SU-DHL-6 (cell line): ENCODE results near the gene TOR4A.

Experiments
- H2AFZ ChIP-seq: fragments of 200-600 bp; sonication (generic); 2 replicates; pipeline ENCODE4 v1.6.1; 2014; ENCODE audit warnings: low read depth, mild to moderate bottlenecking, moderate library complexity, mixed read lengths, antibody characterized with exemption, low read length; ENCODE audit not compliant: severe bottlenecking
- H3F3A ChIP-seq: fragments of 200-600 bp; shearing (Covaris generic); 2 replicates; pipeline ENCODE4 v1.6.0; 2016; ENCODE audit warnings: antibody characterized with exemption, mild to moderate bottlenecking; ENCODE audit not compliant: insufficient read depth
- H3K27ac ChIP-seq: fragments of 200-600 bp; sonication (generic); 2 replicates; pipeline ENCODE4 v1.5.1; 2016; ENCODE audit warnings: low read depth, mild to moderate bottlenecking, low read length, moderate library complexity, mixed read lengths
- H3K27me3 ChIP-seq: fragments of 200-600 bp; sonication (generic), shearing (Covaris generic); 2 replicates; pipeline ENCODE4 v1.6.0; 2014; ENCODE audit warnings: mild to moderate bottlenecking, low read length
- H3K36me3 ChIP-seq: fragments of 200-600 bp; sonication (generic); 2 replicates; pipeline ENCODE4 v1.6.1; 2014; ENCODE audit warnings: mild to moderate bottlenecking, low read length, mixed read lengths
- H3K4me2 ChIP-seq: fragments of 300-600, 200-600 bp; shearing (Covaris generic), sonication (generic); 2 replicates; pipeline ENCODE4 v1.6.0; 2014; ENCODE audit warnings: low read length, low read depth, mild to moderate bottlenecking; ENCODE audit not compliant: poor library complexity, severe bottlenecking
- H3K4me3 ChIP-seq: fragments of 200-600 bp; sonication (generic); 2 replicates; pipeline ENCODE4 v1.5.1; 2014; ENCODE audit warnings: antibody characterized with exemption, low read length, mild to moderate bottlenecking, mixed read lengths; ENCODE audit not compliant: insufficient read depth, poor library complexity, severe bottlenecking
- H3K79me2 ChIP-seq: fragments of 200-600 bp; sonication (generic); 2 replicates; pipeline ENCODE4 v1.6.1; 2014; ENCODE audit warnings: mild to moderate bottlenecking, low read length, moderate library complexity; ENCODE audit not compliant: insufficient read depth
- H3K9ac ChIP-seq: fragments of 200-600 bp; sonication (generic); 2 replicates; pipeline ENCODE4 v1.7.0; 2014; ENCODE audit warnings: mild to moderate bottlenecking, low read length
- H3K9me2 ChIP-seq: fragments of 200-600 bp; sonication (generic); replicated peaks from 2 replicates; pipeline ENCODE4 v1.6.1; 2014; ENCODE audit warnings: low read length; ENCODE audit not compliant: insufficient read depth
- H3K9me3 ChIP-seq: fragments of 200-600 bp; sonication (generic); 2 replicates; pipeline ENCODE4 v1.6.1; 2014; ENCODE audit warnings: low read length, mixed read lengths; ENCODE audit not compliant: insufficient read depth
- H4K20me1 ChIP-seq: fragments of 200-600 bp; sonication (generic); 2 replicates; pipeline ENCODE4 v1.6.1; 2014; ENCODE audit warnings: low read depth, mild to moderate bottlenecking, antibody characterized with exemption, low read length, moderate library complexity, mixed read lengths
- EZH2phosphoT487 ChIP-seq: fragments of 200-600 bp; sonication (generic), shearing (Covaris generic); conservative IDR thresholded peaks from 2 replicates; pipeline ENCODE4 v1.6.1; 2018; ENCODE audit warnings: mild to moderate bottlenecking, antibody characterized with exemption, low read length, moderate library complexity, mixed read lengths
- TF ChIP-seq, protein P1 (sequence below): fragments of 200-600 bp; sonication (generic); IDR thresholded peaks from one replicate; pipeline ENCODE4 v1.5.1; 2017; ENCODE audit warnings: antibody characterized with exemption, mild to moderate bottlenecking, low read length, moderate library complexity; ENCODE audit not compliant: insufficient read depth, poor library complexity, severe bottlenecking

The TOR4A gene

DNA sequence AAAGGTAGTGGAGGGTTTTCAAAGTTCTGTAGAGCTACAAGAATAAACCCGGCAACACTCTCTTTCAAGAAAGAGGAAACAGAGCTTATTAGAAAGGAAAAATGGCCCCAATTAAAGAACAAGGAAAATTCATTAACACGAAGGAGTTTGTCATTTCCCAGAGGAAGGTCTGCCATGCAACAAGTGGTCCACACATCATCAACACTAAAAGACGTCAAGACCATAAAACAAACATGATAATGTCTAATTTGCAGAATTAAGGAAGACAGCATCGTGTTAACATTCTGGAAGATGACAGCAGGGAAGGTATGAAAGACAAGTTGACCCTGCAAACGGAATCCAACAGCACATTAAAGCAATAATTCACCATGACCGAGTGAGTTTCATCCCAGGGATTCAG, 53.2 kb downstream of the TOR4A start:
- H3K27me3 ChIP-seq, result no peaks in the 10 kb centered on the region
- H3F3A ChIP-seq, result no peaks in the 10 kb centered on the region
- no peak overlapping the region for H2AFZ ChIP-seq
- TF ChIP-seq EZH2phosphoT487, result no peak
- TF ChIP-seq, protein P1, sequence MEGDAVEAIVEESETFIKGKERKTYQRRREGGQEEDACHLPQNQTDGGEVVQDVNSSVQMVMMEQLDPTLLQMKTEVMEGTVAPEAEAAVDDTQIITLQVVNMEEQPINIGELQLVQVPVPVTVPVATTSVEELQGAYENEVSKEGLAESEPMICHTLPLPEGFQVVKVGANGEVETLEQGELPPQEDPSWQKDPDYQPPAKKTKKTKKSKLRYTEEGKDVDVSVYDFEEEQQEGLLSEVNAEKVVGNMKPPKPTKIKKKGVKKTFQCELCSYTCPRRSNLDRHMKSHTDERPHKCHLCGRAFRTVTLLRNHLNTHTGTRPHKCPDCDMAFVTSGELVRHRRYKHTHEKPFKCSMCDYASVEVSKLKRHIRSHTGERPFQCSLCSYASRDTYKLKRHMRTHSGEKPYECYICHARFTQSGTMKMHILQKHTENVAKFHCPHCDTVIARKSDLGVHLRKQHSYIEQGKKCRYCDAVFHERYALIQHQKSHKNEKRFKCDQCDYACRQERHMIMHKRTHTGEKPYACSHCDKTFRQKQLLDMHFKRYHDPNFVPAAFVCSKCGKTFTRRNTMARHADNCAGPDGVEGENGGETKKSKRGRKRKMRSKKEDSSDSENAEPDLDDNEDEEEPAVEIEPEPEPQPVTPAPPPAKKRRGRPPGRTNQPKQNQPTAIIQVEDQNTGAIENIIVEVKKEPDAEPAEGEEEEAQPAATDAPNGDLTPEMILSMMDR, result no peak
- no peaks in the 10 kb centered on the region for H3K9me3 ChIP-seq
- no peaks in the 10 kb centered on the region for H4K20me1 ChIP-seq
- H3K36me3 ChIP-seq, result no peaks in the 10 kb centered on the region
- H3K9me2 ChIP-seq, result no peaks in the 10 kb centered on the region
- no peak overlapping the region for H3K27ac ChIP-seq
- H3K4me3 ChIP-seq, result no peak overlapping the region
- H3K79me2 ChIP-seq, result no peaks in the 10 kb centered on the region
- no peak overlapping the region for H3K4me2 ChIP-seq
- H3K9ac ChIP-seq, result no peak overlapping the region

DNA sequence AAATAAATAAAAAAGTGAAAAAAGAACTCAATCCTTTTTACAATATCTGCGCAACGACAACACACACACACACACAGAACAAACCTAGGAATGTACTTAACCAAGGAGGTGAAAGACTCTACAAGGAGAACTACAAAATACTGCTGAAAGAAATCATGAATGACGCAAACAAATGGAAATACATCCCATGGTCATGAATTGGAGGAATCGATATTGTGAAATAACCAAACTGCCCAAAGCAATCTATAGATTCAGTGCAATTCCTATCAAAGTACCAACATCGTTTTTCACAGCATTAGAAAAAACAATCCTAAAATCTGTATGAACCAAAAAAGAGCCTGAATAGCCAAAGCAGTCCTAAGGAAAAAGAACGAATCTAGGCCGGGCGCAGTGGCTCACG, 54.4 kb downstream of the TOR4A start:
- no peak overlapping the region for H3K4me2 ChIP-seq
- no peaks in the 10 kb centered on the region for H3K79me2 ChIP-seq
- H3K27ac ChIP-seq, result no peak overlapping the region
- no peaks in the 10 kb centered on the region for H3K9me2 ChIP-seq
- no peaks in the 10 kb centered on the region for H4K20me1 ChIP-seq
- no peaks in the 10 kb centered on the region for H3K9me3 ChIP-seq
- H3K27me3 ChIP-seq, result no peaks in the 10 kb centered on the region
- H3F3A ChIP-seq, result no peaks in the 10 kb centered on the region
- no peaks in the 10 kb centered on the region for H3K36me3 ChIP-seq
- H2AFZ ChIP-seq, result no peak overlapping the region
- H3K9ac ChIP-seq, result no peak overlapping the region
- H3K4me3 ChIP-seq, result no peak overlapping the region
- TF ChIP-seq, protein P1, result no peak
- no peak for TF ChIP-seq EZH2phosphoT487
